Keratinocyte (primary cell): ENCODE data around the gene THAP2.

Experiments used
- EZH2 ChIP-seq: IDR thresholded peaks from one replicate; pipeline ENCODE4 v1.6.1; 2012; ENCODE audit warnings: inconsistent platforms, mild to moderate bottlenecking, low read length, moderate library complexity
- TF ChIP-seq, protein P1 (sequence below), 3 experiments: IDR thresholded peaks in 1 of 3; conservative IDR thresholded peaks in 1 of 3; optimal IDR thresholded peaks in 1 of 3; 2 replicates in 2 of 3; 3 replicates in 1 of 3; pipeline versions ENCODE3 to v1.5.1; 2011; ENCODE audit warnings: low read length in 3 of 3, mild to moderate bottlenecking in 3 of 3, moderate library complexity in 2 of 3, control low read depth in 1 of 3, inconsistent platforms in 1 of 3; ENCODE audit not compliant: insufficient read depth in 2 of 3; ENCODE audit errors: extremely low read depth in 1 of 3

DNA sequence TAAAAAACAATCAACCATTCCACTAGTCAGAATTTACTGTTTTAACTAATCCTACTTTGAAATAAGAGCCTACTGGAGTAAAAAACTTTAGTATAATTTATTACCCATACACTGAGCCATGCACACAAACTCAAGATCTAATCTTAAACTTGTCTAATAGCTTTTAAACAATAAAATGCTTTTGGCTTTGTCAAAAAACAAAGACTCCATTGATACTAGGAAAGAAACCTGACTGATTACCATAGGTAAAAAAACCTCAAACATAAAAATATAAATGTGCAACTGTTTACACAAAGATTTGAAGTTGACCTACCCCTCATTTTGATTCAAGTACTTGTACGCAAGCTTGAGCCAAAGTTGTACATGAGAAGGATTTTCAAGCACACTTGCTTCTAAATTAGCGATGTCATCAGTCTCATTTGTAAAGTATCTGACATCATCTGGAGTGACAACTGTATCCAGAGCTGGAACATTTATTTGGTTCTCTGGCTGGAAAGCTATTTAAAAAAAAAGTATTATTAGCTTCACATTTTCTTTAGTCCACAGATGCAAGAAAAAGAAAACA is 36.6 kb upstream of the THAP2 start:
- TF ChIP-seq, protein P1, sequence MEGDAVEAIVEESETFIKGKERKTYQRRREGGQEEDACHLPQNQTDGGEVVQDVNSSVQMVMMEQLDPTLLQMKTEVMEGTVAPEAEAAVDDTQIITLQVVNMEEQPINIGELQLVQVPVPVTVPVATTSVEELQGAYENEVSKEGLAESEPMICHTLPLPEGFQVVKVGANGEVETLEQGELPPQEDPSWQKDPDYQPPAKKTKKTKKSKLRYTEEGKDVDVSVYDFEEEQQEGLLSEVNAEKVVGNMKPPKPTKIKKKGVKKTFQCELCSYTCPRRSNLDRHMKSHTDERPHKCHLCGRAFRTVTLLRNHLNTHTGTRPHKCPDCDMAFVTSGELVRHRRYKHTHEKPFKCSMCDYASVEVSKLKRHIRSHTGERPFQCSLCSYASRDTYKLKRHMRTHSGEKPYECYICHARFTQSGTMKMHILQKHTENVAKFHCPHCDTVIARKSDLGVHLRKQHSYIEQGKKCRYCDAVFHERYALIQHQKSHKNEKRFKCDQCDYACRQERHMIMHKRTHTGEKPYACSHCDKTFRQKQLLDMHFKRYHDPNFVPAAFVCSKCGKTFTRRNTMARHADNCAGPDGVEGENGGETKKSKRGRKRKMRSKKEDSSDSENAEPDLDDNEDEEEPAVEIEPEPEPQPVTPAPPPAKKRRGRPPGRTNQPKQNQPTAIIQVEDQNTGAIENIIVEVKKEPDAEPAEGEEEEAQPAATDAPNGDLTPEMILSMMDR (optimal IDR thresholded peaks at IDR 0.05 in 1 of 3, IDR thresholded peaks at IDR 0.05 in 1 of 3, conservative IDR thresholded peaks at IDR 0.05 in 1 of 3; ENCODE audit: extremely low read depth in 1 of 3, insufficient read depth in 2 of 3, low read length in 3 of 3) = no peak
- no peak for TF ChIP-seq EZH2
